GOT3 (cell line): ENCODE measurements around the gene STX12.
"Not testable (repeated sequence)": the region's sequence is repeated elsewhere in the genome, so short reads cannot be mapped to it uniquely, and the experiment has no call there.

Experiments used
- DNase-seq: peaks from one replicate; lab custom pipeline; 2025; ENCODE audit warnings: mixed read lengths; lab: John Stamatoyannopoulos, UW

The STX12 gene

DNA sequence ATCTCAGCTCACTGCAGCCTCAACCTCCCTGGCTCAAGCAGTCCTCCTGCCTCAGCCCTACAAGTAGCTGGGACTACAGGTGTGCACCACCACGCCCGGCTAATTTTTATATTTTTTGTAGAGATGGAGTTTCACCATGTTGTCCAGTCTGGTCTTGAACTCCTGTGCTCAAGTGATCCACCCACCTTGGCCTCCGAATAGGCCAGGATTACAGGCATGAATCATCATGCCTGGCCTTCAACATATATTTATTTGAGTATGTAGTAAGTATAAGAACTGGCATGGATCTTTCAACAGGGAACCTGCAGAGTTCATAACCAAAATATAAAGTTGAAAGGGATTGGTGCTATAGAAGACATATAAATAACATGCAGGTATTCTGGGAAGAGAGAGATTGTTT is 2.3 kb downstream of the STX12 start:
- not testable (repeated sequence) for DNase-seq

- DNase-seq: not testable (repeated sequence)
Measured at GRCh38 chr1:27776276-27776675, 3.3 kb downstream of the STX12 start.

DNA sequence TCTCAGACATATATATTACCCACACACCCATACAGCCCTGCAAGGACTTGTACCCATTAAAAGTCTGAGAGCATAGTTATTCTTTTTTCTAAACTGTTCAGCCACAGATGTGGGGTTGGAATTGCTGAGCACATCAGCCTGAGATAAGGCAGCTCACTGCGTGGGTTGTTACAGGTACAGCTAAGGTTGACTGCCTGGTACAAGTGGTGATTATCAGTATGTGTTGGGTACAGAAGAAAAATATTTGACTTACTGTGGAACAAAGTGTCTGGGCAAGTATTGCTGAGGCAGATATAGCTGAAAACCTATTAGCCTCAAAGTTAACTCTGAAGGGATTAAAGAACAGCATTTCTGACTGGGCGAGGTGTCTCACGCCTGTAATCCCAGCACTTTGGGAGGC is 5.0 kb downstream of the STX12 start:
- no peak for DNase-seq

DNA sequence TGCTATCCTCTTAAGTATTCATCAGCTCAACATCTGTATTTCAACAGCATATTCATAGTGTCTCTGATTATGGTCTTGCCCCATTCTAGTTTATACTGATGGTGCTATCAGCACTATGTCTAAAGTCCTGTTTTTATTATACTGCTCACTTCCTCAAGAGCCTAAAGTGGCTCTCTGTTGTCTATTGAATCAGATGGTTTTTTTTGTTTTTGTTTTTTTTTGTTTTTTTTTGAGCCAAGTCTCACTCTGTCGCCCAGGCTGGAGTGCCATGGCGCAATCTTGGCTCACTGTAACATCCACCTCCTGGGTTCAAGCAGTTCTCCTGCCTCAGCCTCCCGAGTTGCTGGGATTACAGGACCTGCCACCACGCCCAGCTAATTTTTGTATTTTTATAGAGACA is 6.1 kb downstream of the STX12 start:
- no peak for DNase-seq

- no peak for DNase-seq
Measured at GRCh38 chr1:27782950-27783349, 9.9 kb downstream of the STX12 start.

DNA sequence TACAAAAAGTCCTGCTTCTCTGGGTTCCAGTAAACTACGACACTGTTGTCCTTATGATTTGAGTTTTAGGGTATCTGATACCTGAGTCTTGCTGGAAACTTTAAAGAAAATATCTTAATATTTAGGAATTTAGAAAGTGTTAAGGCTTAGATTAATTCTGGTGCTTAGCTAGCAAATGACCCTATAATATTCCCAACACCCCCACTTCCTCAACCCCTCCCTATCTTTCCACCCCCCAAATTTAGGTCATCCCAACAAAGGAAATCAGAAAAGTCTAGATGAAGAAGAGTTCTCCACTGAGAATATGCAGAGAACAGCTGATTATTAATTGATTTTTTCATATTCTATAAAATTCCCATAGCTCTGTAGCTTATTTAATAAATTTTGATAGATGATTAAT is 11.7 kb downstream of the STX12 start:
- no peak for DNase-seq

DNA sequence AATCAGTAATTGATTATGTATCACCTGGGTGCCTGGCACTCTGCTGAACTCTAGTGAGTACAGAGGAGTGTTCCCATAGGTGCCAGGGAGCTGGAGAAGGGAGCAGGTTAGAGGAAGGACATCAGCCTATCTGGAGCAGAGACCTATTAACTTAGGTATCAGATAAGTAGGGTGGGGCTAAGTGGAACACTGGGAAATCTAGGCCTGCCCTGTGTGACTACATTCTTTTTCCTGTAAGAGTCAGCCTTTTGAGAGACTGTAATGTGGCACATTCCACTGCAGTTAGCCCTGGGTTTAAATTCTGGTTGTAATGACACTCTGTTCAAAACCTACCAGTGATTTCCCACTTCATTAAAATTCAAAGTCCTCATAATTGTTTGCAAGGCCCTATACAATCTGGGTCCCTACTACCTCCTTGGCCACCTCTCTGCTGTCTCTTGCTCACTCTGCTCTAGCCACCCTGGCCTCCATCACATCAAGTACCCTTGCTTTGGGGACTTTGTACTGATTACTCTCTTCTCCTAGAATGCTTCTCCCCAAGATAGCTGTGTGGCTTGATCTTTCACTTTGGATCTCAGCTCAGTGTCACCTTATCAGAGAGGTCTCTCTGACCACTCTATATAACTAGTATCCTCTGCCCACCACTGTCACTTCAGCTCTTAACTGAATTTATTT is 12.9 kb downstream of the STX12 start:
- DNase-seq: no peak

- DNase-seq: no peak
Measured at GRCh38 chr1:27787895-27788294, 14.9 kb downstream of the STX12 start.

GRCh38 chr1:27789540-27790041 is 16.6 kb downstream of the STX12 start:
- no peak for DNase-seq

- DNase-seq: not testable (repeated sequence)
Measured at GRCh38 chr1:27790270-27790669, 17.3 kb downstream of the STX12 start.

GRCh38 chr1:27795601-27796000 is 22.6 kb downstream of the STX12 start:
- no peak for DNase-seq

- no peak for DNase-seq
Measured at GRCh38 chr1:27804791-27805190, 31.8 kb downstream of the STX12 start.

GRCh38 chr1:27806758-27807157 is 33.7 kb downstream of the STX12 start:
- DNase-seq: no peak

DNA sequence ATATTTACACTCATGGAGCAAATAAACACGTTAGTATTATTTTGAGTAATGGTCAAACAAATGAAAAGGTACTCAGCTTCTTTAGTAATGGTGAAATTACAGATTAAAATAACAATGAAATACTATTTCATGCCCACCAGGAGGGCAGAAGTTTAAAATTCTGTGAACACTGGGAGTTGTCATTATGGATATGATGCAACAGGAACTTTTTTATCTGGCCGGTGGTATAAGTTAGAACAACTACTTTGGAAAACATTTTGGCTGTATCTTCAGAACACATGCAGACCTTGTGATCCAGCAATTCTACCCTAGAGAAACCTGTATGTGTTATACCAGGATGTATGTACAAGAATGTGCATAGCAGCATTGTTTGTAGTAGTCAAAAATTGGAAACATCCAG is 34.4 kb downstream of the STX12 start:
- no peak for DNase-seq

DNA sequence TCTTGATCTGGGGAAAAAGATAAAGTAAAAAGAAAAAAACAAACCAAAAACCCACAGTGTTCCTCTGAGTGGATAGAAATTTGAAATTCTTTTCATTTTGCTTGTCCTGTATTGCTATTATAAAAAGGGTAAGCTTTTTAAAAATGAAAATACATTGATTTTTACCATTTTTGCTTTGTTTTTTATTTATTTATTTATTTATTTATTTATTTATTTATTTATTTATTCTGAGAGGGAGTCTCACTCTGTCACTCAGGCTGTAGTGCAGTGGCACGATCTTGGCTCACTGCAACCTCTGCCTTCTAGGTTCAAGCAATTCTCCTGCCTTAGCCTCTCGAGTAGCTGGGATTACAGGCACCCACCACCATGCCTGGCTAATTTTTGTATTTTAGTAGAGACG is 35.1 kb downstream of the STX12 start:
- not testable (repeated sequence) for DNase-seq

- no peak for DNase-seq
Measured at GRCh38 chr1:27809883-27810282, 36.9 kb downstream of the STX12 start.

DNA sequence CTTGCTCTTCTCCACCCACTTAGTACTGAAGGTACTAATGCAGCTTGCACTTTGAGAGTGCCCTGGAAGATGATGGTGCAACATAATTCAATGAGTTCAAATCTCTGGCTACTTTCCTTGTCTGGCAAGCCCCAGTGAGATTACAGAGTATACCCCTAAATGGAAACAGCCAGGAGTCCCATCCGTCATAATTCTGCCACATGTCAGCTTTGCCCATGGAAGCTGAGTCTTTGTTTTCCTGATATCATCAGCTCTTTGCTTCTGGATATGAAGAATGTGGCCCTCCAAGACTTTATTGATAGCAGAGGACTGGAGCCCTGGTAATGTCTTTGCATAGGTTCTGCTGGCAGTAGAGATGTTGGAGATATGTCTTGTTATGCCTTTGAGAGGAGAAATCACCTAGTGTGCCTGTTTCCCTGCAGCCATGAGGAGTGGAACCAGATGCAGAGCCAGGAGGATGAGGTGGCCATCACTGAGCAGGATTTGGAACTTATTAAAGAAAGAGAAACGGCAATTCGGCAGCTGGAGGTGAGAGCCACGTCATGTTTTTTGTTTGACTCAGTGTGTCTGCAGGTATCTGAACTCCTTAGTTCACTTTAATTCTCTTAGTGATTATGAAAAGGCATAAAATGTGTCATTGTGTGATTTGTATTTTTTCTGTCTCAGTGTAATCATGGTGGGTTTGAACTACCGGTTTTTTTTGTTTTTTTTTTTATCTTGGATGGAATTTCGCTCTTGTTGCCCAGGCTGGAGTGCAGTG is 38.9 kb downstream of the STX12 start:
- no peak for DNase-seq

DNA sequence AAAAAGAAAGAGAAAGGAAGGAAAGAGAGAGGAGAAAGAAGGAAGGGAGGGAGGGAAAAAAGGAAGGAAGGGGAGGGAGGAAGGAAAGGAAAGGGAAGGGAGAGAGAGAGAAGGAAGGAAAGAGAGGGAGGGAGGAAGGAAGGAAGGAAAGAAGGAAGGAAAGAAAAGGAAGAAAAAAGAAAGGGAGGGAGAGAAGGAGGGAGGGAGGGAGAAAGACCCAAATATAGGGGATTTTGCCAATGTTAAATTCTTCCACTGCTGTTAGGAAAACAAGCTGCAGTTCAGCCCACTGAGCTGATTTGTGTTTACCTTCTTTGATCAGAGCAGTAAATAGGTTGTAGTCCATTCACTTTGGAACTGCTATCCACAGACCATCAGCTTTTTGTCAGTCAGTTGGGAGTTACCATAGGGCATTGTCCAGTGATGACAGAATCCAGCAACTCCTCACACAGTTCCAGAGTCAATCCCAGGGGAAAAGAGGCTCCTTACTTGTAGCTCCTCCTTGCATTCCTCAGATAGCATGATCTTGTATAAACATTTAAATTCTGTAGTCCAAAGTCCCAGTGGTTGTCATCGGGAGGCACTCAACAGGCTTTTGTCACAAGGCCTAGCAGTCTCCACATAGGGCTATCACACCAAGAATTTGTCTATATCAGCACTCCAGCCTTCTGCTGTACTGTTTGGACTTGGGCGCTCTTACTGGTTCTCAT is 44.1 kb downstream of the STX12 start:
- DNase-seq: no peak

GRCh38 chr1:27821761-27822315 is 48.8 kb downstream of the STX12 start:
- no peak for DNase-seq

GRCh38 chr1:27823784-27824183 is 50.8 kb downstream of the STX12 start:
- DNase-seq: no peak

DNA sequence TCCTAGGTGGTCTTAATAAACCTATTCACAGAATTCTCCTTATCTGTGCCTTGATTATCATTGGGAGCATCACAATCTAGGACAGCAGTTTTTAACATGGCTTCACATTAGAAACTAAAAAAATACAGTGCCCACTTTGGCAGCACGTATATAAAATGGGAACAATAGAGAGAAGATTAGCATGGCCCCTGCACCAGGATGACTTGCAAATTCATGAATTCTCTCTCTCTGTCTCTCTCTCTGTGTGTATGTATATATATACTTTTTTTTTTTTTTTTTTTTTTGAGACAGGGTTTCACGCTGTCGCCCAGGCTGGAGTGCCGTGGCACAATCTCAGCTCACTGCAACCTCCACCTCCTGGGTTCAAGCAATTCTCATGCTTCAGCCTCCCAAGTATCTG is 51.4 kb downstream of the STX12 start:
- no peak for DNase-seq

DNA sequence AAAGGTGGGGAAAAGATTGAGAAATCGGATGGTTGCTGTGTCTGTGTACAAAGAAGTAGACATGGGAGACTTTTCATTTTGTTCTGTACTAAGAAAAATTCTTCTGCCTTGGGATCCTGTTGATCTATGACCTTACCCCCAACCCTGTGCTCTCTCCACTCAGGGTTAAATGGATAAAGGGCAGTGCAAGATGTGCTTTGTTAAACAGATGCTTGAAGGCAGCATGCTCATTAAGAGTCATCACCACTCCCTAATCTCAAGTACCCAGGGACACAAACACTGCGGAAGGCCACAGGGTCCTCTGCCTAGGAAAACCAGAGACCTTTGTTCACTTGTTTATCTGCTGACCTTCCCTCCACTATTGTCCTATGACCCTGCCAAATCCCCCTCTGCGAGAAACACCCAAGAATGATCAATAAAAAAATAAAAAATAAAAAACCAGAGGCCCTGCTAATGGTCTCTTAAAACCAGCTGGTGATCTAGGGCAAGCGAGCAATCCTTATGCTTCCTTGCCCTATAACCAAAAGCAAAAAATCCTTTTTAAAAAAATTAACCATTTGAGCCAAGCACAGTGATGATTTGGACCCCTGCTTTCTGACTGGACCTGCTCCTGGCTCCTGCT is 56.4 kb downstream of the STX12 start:
- not testable (repeated sequence) for DNase-seq
